Thyroid gland (tissue), 4 donors: ENCODE data around the gene UBP1. TPM values are rescaled to one million over a fixed set of nuclear protein-coding genes. Genes with fewer than 3 reads are reported as not detected.

Experiments
- DNase-seq, 2 donors: peaks; one replicate each; pipeline ENCODE4 v3.0.0-alpha.2; 2019
- H3K27ac ChIP-seq, 3 donors: fragments of 200-600 bp; sonication (generic); 1 replicate in 2 of 3; 2 replicates in 1 of 3; pipeline ENCODE4 v1.5.1; 2016 to 2019; ENCODE audit warnings: mild to moderate bottlenecking in 1 of 3, moderate library complexity in 1 of 3
- H3K27me3 ChIP-seq: fragments of 200-600 bp; sonication (generic); one replicate; pipeline ENCODE4 v1.5.1; 2019
- H3K36me3 ChIP-seq, 2 donors: fragments of 200-600 bp; sonication (generic); one replicate each; pipeline ENCODE4 v1.5.1; 2016 to 2019
- H3K4me1 ChIP-seq, 2 donors: fragments of 200-600 bp; sonication (generic); one replicate each; pipeline ENCODE4 v1.5.1; 2017 to 2019
- H3K4me3 ChIP-seq, 3 donors: fragments of 200-600 bp; sonication (generic); replicated peaks in 1 of 3; 1 replicate in 2 of 3; 2 replicates in 1 of 3; pipeline ENCODE4 v1.5.1; 2016; ENCODE audit warnings: mild to moderate bottlenecking in 1 of 3
- H3K9me3 ChIP-seq: fragments of 200-600 bp; sonication (generic); one replicate; pipeline ENCODE4 v1.5.1; 2017
- POLR2A ChIP-seq, 2 donors: fragments of 450-650 bp; IDR thresholded peaks; one replicate each; pipeline ENCODE4 v1.6.1; 2017; ENCODE audit warnings: antibody characterized with exemption in 2 of 2, mild to moderate bottlenecking in 2 of 2, moderate library complexity in 1 of 2
- WGBS, 2 donors: methylation state at CpG; one replicate each; pipeline ENCODE4 v1.1.5; 2017; 5-methylcytosine and 5-hydroxymethylcytosine counted together
- intact Hi-C: fragments of 100-400 bp; cut with DNase I; formaldehyde crosslinking; loops from one replicate; pipeline ENCODE4 v1.15.1; 2023
- total RNA-seq, 4 donors: library from RNA; depleted of rRNA; stranded (reverse); fragments of >200 nt; gene quantifications; one replicate each; pipeline ENCODE4 v1.2.3, GENCODE V29; 2016
- TF ChIP-seq, protein P1 (sequence below), 6 experiments: fragments of 200-600 bp in 3 of 6; fragments of 450-650 bp in 3 of 6; sonication (generic) in 3 of 6; IDR thresholded peaks; one replicate each; pipeline ENCODE4 v1.5.1; 2016 to 2019; ENCODE audit warnings: antibody characterized with exemption in 6 of 6, mild to moderate bottlenecking in 2 of 6, inconsistent platforms in 1 of 6, moderate library complexity in 1 of 6

The UBP1 gene
- total RNA-seq, 4 donors from 2014 or later: 55.5 to 108 (median 65.6) TPM

DNA sequence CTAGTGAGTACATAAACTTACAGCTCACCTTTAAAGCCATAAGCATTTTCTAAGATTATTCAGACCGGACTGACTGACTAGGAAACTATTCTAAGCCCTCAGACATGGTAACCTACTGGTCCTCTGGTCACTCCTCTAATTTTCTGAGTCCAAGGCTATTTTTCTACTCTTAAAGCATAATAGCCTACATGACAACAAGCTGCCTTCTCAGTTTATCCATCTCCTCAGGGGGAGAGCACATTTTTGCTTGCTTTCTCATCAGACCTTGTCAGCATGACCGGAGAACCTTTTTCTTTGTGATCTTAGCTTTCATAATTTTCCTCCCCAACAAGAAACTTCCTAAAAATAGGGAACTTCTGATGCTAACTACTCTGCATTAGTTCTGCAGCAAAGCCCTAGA lies 38.4 kb downstream of the UBP1 start:
- Histone ChIP-seq H3K27ac (no peak overlapping the region), H3K4me1 (no peaks in the 10 kb centered on the region), H3K27me3 (no peaks in the 10 kb centered on the region), H3K36me3 (peaks cover 10 to 48% of the 10 kb centered on the region in 2 donors), H3K4me3 (no peak overlapping the region), H3K9me3 (no peaks in the 10 kb centered on the region)
- TF ChIP-seq, protein P1, sequence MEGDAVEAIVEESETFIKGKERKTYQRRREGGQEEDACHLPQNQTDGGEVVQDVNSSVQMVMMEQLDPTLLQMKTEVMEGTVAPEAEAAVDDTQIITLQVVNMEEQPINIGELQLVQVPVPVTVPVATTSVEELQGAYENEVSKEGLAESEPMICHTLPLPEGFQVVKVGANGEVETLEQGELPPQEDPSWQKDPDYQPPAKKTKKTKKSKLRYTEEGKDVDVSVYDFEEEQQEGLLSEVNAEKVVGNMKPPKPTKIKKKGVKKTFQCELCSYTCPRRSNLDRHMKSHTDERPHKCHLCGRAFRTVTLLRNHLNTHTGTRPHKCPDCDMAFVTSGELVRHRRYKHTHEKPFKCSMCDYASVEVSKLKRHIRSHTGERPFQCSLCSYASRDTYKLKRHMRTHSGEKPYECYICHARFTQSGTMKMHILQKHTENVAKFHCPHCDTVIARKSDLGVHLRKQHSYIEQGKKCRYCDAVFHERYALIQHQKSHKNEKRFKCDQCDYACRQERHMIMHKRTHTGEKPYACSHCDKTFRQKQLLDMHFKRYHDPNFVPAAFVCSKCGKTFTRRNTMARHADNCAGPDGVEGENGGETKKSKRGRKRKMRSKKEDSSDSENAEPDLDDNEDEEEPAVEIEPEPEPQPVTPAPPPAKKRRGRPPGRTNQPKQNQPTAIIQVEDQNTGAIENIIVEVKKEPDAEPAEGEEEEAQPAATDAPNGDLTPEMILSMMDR (IDR thresholded peaks at IDR 0.05): no peak
- TF ChIP-seq POLR2A (IDR thresholded peaks at IDR 0.05): no peak
- 95 to 97% methylated on average over 2 of the region's 2 CpGs for WGBS, 2 donors
- no peak for DNase-seq
- intact Hi-C loops: no loop called here

DNA sequence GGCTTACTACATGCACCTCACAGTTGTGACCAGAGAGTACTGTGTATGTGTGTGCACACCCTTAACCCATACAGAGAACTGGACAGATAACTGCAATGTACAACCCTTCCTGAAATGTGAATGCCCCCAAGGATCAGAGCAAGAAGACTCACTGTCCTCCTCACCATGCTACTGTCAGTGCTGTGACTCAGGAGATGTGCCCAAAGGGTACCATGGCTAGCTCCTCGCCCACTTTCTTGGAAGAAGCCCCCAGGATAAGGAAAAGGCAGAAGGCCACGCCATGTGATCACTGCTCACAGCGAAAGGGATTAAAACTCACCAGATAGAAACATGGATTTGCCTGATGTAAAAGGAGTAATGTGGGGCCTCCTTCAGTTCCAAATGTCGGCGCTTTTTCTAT lies 41.8 kb downstream of the UBP1 start:
- no peak for TF ChIP-seq POLR2A (IDR thresholded peaks at IDR 0.05)
- TF ChIP-seq, protein P1 (IDR thresholded peaks at IDR 0.05): no peak
- Histone ChIP-seq H3K4me3 (no peak overlapping the region), H3K9me3 (no peaks in the 10 kb centered on the region), H3K4me1 (peaks cover 4 to 5% of the 10 kb centered on the region in 2 donors), H3K36me3 (peaks cover 10 to 48% of the 10 kb centered on the region in 2 donors), H3K27ac (no peak overlapping the region), H3K27me3 (no peaks in the 10 kb centered on the region)
- no peak for DNase-seq
- intact Hi-C loops: no loop called here
- 94 to 95% methylated on average over 5 of the region's 5 CpGs for WGBS, 2 donors

DNA sequence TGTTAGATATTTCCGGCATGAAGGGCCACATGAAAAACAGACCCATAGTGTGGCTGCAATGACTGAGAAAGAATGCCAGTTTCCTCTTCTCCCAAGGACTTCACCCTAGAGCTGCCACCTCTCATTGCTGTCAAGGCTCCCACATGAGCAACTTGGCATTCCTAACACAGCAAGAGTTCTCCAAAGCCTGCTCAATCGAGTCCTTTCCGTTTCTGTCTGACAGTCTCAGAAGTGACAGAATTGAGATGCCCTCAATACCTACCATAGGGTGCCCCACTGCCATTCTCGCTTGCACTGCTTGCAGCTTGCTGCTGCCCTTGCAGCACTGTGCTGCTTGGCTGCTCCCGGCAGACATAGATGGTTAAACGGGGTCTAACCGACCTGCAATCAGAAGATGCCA lies 44.3 kb downstream of the UBP1 start:
- TF ChIP-seq, protein P1 (IDR thresholded peaks at IDR 0.05): no peak
- no peak for TF ChIP-seq POLR2A (IDR thresholded peaks at IDR 0.05)
- H3K4me3 ChIP-seq: no peak overlapping the region
- H3K27me3 ChIP-seq: no peaks in the 10 kb centered on the region
- H3K4me1 ChIP-seq: peaks cover 4 to 7% of the 10 kb centered on the region in 2 donors
- peaks cover 4 to 41% of the 10 kb centered on the region in 2 donors for H3K36me3 ChIP-seq
- 24 to 36% methylated on average over 5 to 7 of the region's 7 CpGs for WGBS, 2 donors
- intact Hi-C loops: no loop called here
- peak overlapping the region in 1 of 3 donors; percentile 54 for H3K27ac ChIP-seq
- DNase-seq: peak; percentile 83 to 84
- no peaks in the 10 kb centered on the region for H3K9me3 ChIP-seq

DNA sequence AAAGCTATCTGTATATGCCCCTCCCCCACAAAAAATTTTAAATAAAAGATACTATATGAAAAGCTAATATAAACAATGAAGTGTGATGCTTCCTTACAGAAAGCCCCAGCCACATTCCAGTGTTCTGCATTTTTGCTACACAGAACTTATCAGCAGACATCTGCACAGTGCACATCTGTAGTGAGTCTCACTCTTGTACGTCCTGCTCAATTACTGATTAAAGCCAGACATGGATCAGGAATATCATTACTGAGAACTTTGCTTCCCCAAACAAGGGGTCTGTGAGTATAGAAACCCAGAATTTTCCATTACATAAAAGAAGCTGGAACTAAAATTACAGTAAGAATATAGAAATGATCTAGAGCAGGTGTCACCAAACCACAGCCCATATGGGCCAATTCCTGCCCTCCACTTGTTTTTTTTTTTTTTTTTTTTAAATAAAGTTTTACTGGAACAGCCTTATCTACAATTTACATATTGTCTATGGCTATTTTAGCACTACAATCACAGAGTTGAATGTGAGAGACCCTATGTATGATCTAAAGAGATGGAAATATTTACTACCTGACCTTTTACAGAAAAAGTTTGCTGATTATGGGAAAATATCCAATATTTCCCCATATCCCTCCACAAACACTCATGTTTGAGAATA lies 45.7 kb downstream of the UBP1 start:
- no peaks in the 10 kb centered on the region for H3K27me3 ChIP-seq
- no peak for DNase-seq
- peaks cover 4 to 7% of the 10 kb centered on the region in 2 donors for H3K4me1 ChIP-seq
- TF ChIP-seq POLR2A (IDR thresholded peaks at IDR 0.05): no peak
- TF ChIP-seq, protein P1 (IDR thresholded peaks at IDR 0.05): no peak
- no peak overlapping the region for H3K4me3 ChIP-seq
- no peaks in the 10 kb centered on the region for H3K9me3 ChIP-seq
- intact Hi-C loops: no loop called here
- peaks cover 4 to 40% of the 10 kb centered on the region in 2 donors for H3K36me3 ChIP-seq
- peak overlapping the region in 1 of 3 donors; percentile 65 for H3K27ac ChIP-seq
- WGBS, 2 donors: 92 to 100% methylated on average over 1 of the region's 1 CpG

DNA sequence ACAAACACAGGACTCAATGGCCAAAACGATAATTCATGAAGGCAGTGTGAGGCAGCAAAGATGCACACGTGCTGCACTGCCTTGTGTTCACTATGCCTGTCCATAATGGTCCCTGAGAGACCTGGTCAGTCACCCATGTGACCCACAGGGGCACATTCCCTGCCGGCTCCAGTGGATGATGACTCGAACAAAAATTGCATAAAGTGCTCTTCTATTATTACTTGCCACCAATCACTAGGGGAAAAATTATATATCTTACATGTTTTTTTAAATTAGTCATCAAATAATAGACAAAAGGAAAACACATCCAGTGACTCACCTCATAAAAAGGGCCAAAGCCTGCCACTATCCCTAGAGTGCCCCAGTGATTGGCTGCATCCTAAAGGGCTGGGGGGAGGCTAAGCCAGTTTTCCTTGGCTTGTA lies 47.5 kb downstream of the UBP1 start:
- 73 to 76% methylated on average over 4 of the region's 4 CpGs for WGBS, 2 donors
- intact Hi-C loops: no loop called here
- Histone ChIP-seq H3K4me3 (no peak overlapping the region), H3K9me3 (no peaks in the 10 kb centered on the region), H3K4me1 (peaks cover 4 to 7% of the 10 kb centered on the region in 2 donors), H3K27ac (no peak overlapping the region), H3K36me3 (peaks cover 4 to 26% of the 10 kb centered on the region in 2 donors), H3K27me3 (no peaks in the 10 kb centered on the region)
- no peak for DNase-seq
- TF ChIP-seq, protein P1 (IDR thresholded peaks at IDR 0.05): no peak
- no peak for TF ChIP-seq POLR2A (IDR thresholded peaks at IDR 0.05)
